Gastrocnemius medialis (tissue), 4 donors: Measurements from ENCODE around the gene AAK1. TPM values are rescaled to one million over a fixed set of nuclear protein-coding genes. Genes with fewer than 3 reads are reported as not detected.

Source experiments
- ATAC-seq, 2 donors: fragments of 150-250 bp; one replicate each; pipeline ENCODE4 v1.9.1; 2016
- DNase-seq, 2 donors: peaks; one replicate each; pipeline ENCODE4 v3.0.0-alpha.2; 2019
- H3K27ac ChIP-seq, 4 donors: fragments of 200-600 bp; sonication (generic); 1 replicate in 1 of 4; 2 replicates in 3 of 4; pipeline ENCODE4 v1.5.1; 2016 to 2018; ENCODE audit warnings: mild to moderate bottlenecking in 2 of 4, moderate library complexity in 1 of 4
- H3K27me3 ChIP-seq, 3 donors: fragments of 200-600 bp; sonication (generic) in 2 of 3; 1 replicate in 1 of 3; 2 replicates in 2 of 3; pipeline versions ENCODE4 v1.5.1 to v1.6.0; 2016 to 2019; ENCODE audit warnings: mild to moderate bottlenecking in 1 of 3, moderate library complexity in 1 of 3
- H3K36me3 ChIP-seq, 2 donors: fragments of 200-600 bp; sonication (generic) in 1 of 2; one replicate each; pipeline ENCODE4 v1.5.1; 2017 to 2018
- H3K4me1 ChIP-seq, 2 donors: fragments of 200-600 bp; sonication (generic) in 1 of 2; one replicate each; pipeline ENCODE4 v1.5.1; 2016 to 2017; ENCODE audit warnings: mild to moderate bottlenecking in 2 of 2
- H3K4me3 ChIP-seq, 4 donors: fragments of 200-600 bp; sonication (generic) in 3 of 4; 1 replicate in 1 of 4; 2 replicates in 3 of 4; pipeline ENCODE4 v1.5.1; 2016 to 2019; ENCODE audit warnings: mild to moderate bottlenecking in 2 of 4
- H3K9me3 ChIP-seq, 3 donors: fragments of 200-600 bp; sonication (generic) in 2 of 3; 1 replicate in 1 of 3; 2 replicates in 2 of 3; pipeline ENCODE4 v1.5.1; 2016 to 2019
- POLR2A ChIP-seq, 2 donors: fragments of 450-650 bp; IDR thresholded peaks; one replicate each; pipeline ENCODE4 v1.6.1; 2017; ENCODE audit warnings: antibody characterized with exemption in 2 of 2, mild to moderate bottlenecking in 2 of 2, moderate library complexity in 2 of 2
- in situ Hi-C, 4 donors: fragments of 200-750 bp; cut with MboI; loops; one replicate each; pipeline versions ENCODE4 v1.15.0 to v1.8.0; 2017; ENCODE audit warnings: low sequenced_read_pairs in 4 of 4
- intact Hi-C: fragments of 100-400 bp; cut with DNase I; formaldehyde crosslinking; loops from one replicate; pipeline ENCODE4 v1.15.1; 2023; ENCODE audit warnings: low total_unique reads
- total RNA-seq, 4 donors: library from RNA; depleted of rRNA; stranded (reverse); fragments of >200 nt; gene quantifications; one replicate each; pipeline versions ENCODE4 v1.1.0 to v1.2.3, GENCODE V29; 2016
- TF ChIP-seq, protein P1 (sequence below), 5 experiments: fragments of 450-650 bp in 3 of 5; fragments of 200-600 bp in 2 of 5; sonication (generic) in 2 of 5; IDR thresholded peaks in 4 of 5; conservative IDR thresholded peaks in 1 of 5; 1 replicate in 4 of 5; 2 replicates in 1 of 5; pipeline ENCODE4 v1.5.1; 2016 to 2019; ENCODE audit warnings: antibody characterized with exemption in 5 of 5, mild to moderate bottlenecking in 3 of 5, moderate library complexity in 3 of 5

The AAK1 gene
- total RNA-seq, 4 donors from 2014 or later: 30.0 to 47.3 (median 39.1) TPM

DNA sequence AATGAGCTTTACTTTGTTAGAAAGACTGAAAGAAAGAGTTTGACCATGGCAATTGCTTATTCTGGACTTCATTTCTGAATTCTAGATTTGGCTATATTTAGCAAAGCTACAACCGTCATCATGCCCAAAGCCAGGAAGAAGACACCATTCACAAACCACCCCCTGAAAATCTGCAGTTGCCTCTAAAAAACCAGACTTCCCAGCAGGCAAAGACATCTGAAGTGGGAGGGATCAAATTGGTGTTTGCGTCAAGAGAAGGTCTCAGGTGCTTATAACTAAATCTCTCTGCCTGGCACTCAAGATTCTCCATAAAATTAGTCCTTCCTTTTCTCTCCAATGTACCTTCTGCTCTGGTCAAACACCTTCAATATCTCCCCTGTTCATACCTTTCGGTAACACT lies 5.6 kb downstream of the AAK1 start:
- H3K4me1 ChIP-seq: peaks cover 75 to 84% of the 10 kb centered on the region in 2 donors
- H3K9me3 ChIP-seq: no peaks in the 10 kb centered on the region
- TF ChIP-seq, protein P1, sequence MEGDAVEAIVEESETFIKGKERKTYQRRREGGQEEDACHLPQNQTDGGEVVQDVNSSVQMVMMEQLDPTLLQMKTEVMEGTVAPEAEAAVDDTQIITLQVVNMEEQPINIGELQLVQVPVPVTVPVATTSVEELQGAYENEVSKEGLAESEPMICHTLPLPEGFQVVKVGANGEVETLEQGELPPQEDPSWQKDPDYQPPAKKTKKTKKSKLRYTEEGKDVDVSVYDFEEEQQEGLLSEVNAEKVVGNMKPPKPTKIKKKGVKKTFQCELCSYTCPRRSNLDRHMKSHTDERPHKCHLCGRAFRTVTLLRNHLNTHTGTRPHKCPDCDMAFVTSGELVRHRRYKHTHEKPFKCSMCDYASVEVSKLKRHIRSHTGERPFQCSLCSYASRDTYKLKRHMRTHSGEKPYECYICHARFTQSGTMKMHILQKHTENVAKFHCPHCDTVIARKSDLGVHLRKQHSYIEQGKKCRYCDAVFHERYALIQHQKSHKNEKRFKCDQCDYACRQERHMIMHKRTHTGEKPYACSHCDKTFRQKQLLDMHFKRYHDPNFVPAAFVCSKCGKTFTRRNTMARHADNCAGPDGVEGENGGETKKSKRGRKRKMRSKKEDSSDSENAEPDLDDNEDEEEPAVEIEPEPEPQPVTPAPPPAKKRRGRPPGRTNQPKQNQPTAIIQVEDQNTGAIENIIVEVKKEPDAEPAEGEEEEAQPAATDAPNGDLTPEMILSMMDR (IDR thresholded peaks at IDR 0.05 in 4 of 5, conservative IDR thresholded peaks at IDR 0.05 in 1 of 5): no peak
- TF ChIP-seq POLR2A (IDR thresholded peaks at IDR 0.05): no peak
- H3K27ac ChIP-seq: peak overlapping the region in 2 of 4 donors; percentile 11 to 99
- DNase-seq (no peak), ATAC-seq (no peak)
- H3K36me3 ChIP-seq: no peaks in the 10 kb centered on the region
- no peak overlapping the region for H3K4me3 ChIP-seq
- in situ Hi-C loops (no loop called here), intact Hi-C loops (no loop called here)
- H3K27me3 ChIP-seq: no peaks in the 10 kb centered on the region

DNA sequence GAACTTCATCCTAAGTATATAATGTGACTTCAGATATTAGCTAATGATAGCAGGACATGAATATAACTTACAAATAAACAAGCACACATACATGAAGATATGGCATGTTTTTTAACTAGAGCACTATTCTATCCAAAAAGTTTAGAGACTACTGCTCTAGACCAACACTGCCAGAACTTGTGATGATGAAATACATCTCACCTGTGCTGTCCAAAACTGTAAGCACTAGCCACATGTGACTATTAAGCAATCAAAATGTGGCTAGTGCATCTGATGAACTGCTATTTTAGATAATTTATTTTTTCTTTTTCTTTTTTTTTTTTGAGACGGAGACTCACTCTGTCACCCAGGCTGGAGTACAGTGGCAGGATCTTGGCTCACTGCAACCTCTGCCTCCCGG lies 7.1 kb downstream of the AAK1 start:
- peak; percentile 69 to 85 for ATAC-seq
- in situ Hi-C loops: no loop called here
- H3K9me3 ChIP-seq: no peaks in the 10 kb centered on the region

GRCh38 chr2:69635432-69635831 lies 8.1 kb downstream of the AAK1 start:
- TF ChIP-seq, protein P1 (IDR thresholded peaks at IDR 0.05 in 4 of 5, conservative IDR thresholded peaks at IDR 0.05 in 1 of 5): no peak
- no peak for TF ChIP-seq POLR2A (IDR thresholded peaks at IDR 0.05)
- Histone ChIP-seq H3K9me3 (no peaks in the 10 kb centered on the region), H3K36me3 (no peaks in the 10 kb centered on the region), H3K27ac (peak overlapping the region in 1 of 4 donors; percentile 99), H3K4me1 (peaks cover 68 to 85% of the 10 kb centered on the region in 2 donors), H3K4me3 (no peak overlapping the region), H3K27me3 (no peaks in the 10 kb centered on the region)
- no peak for ATAC-seq
- DNase-seq: no peak
- in situ Hi-C loops (no loop called here), intact Hi-C loops (no loop called here)

More for the DNA sequence above, 7.1 kb downstream of the AAK1 start:
- intact Hi-C loops: no loop called here
- Histone ChIP-seq H3K4me1 (peaks cover 68 to 86% of the 10 kb centered on the region in 2 donors), H3K36me3 (no peaks in the 10 kb centered on the region), H3K27me3 (no peaks in the 10 kb centered on the region), H3K27ac (peak overlapping the region; percentile 63 to 99 (median 67)), H3K4me3 (no peak overlapping the region)
- TF ChIP-seq, protein P1 (IDR thresholded peaks at IDR 0.05 in 4 of 5, conservative IDR thresholded peaks at IDR 0.05 in 1 of 5): no peak
- no peak for TF ChIP-seq POLR2A (IDR thresholded peaks at IDR 0.05)
- peak in 1 of 2 donors; percentile 16 for DNase-seq

DNA sequence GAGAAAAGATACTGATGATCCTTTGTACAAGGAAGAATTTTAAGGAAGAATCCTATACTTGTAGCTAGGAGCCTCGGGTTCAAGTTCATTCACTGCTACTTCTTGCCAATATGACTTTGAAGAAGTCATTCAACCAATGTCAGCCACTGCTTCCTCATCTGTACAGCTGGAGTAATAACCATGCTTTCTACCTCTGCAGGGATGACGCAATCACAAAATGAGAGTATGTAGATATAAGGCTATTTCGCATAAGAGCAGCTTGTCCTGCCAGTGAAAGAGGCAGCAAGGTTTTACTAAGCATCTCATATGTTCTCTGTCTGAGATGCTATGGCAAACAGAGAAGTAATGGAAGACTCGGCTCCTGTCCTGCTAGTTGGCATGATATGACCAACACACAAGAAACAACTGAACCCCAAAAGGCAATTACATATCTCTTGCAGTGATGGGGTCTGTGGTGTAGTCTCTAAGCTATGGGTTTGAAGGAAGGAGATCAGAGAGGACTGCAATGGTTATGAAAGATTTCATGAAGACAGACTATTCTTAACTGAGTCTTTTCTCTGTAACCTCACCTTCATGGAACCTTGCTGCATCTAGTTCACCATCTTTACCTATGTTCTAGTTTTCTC lies 9.2 kb downstream of the AAK1 start:
- in situ Hi-C loops (no loop called here), intact Hi-C loops (no loop called here)
- Histone ChIP-seq H3K4me1 (peaks cover 58 to 76% of the 10 kb centered on the region in 2 donors), H3K9me3 (no peaks in the 10 kb centered on the region), H3K4me3 (no peak overlapping the region), H3K36me3 (no peaks in the 10 kb centered on the region), H3K27me3 (no peaks in the 10 kb centered on the region), H3K27ac (peak overlapping the region in 3 of 4 donors; percentile 17 to 57 (median 30))
- no peak for TF ChIP-seq POLR2A (IDR thresholded peaks at IDR 0.05)
- ATAC-seq (no peak), DNase-seq (no peak)

- ATAC-seq (no peak), DNase-seq (no peak)
- intact Hi-C loops (no loop called here), in situ Hi-C loops (no loop called here)
- no peaks in the 10 kb centered on the region for H3K36me3 ChIP-seq
- H3K27ac ChIP-seq: peak overlapping the region in 1 of 4 donors; percentile 40
- H3K9me3 ChIP-seq: no peaks in the 10 kb centered on the region
- H3K4me1 ChIP-seq: peaks cover 42 to 66% of the 10 kb centered on the region in 2 donors
- no peaks in the 10 kb centered on the region for H3K27me3 ChIP-seq
- no peak for TF ChIP-seq POLR2A (IDR thresholded peaks at IDR 0.05)
- TF ChIP-seq, protein P1 (IDR thresholded peaks at IDR 0.05 in 4 of 5, conservative IDR thresholded peaks at IDR 0.05 in 1 of 5): no peak
- H3K4me3 ChIP-seq: no peak overlapping the region
These were observed 12.1 kb downstream of the AAK1 start for GRCh38 chr2:69631402-69631801.
